Fibroblast of peridontal ligament (primary cell): Measurements from ENCODE around the gene CDKAL1.
A peak's percentile ranks its signal among the peaks of the same experiment; 100 is the strongest.
"Not testable (repeated sequence)": the region's sequence is repeated elsewhere in the genome, so short reads cannot be mapped to it uniquely, and the experiment has no call there.

Experiments used
- DNase-seq: peaks from one replicate; pipeline ENCODE4 v3.0.0-alpha.2; 2010; ENCODE audit errors: extremely low read depth

Gene CDKAL1

DNA sequence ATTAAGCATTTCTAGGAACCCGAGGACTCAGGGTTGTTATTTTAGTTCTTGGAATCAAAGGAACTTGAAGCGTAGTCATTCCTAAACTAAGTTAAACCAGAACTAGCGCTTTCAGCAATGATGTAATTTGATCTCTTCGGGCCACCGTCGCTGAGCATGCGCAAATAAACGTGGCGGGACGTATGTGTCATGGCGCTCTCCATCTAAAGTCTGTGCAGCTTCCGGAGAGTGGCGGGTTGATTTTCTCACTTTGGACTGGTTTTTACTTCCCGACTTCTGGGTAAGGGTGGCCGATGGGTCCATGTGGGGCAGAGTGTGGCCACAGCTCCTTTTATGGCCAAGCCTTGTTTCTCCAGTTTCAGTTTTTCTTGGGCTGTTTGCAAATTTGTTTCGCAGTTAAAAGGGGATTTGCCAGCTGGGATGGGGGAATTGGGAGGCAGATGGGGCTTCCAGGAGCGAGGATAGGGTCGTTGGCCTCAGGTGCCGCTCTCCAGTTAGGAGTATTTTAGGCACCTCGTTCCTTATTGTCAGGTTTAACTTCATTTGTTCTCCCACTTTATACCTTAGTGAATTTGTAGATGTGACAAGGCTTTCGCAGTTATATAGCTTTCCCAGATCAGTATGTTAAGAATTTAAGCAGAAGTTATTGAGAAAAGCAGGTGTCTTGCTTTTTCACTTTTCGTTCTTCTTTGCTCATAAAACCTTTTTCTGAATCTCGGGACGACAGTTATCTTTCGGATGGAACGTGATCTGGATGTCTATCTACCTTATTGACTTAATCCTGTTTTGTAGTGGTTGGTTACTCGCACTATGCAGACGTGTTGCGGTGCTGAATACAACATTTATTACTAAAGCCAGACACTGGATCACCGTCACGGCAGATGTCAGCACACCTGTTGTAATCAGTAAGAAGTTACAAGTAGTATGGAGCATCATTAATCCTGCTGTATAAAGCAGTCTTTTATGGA lies at the start of gene CDKAL1:
Gene CDKAL1, plus strand, starts transcription at position 163 of the 968 bp plus-strand sequence. CDS start 11,894 bp downstream, outside the sequence.
- peak; percentile 95 for DNase-seq

DNA sequence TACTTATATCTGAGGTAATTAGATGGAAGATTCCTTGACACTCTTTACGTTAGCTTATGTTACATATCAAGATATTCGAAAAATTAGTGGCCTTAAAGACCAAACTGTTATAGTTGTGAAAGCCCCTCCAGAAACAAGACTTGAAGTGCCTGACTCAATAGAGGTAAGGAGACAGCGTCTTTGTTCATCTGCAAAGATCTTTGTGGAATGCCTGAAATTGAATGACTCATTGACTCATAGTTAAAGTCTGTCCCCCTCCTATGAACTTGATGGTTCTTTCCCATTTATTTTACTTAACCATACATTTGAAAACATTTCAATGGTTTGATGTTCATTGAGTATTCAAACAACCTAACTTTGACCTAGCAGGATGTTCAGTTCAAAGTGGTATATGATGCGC lies 47.6 kb upstream of the CDKAL1 start:
- no peak for DNase-seq

DNA sequence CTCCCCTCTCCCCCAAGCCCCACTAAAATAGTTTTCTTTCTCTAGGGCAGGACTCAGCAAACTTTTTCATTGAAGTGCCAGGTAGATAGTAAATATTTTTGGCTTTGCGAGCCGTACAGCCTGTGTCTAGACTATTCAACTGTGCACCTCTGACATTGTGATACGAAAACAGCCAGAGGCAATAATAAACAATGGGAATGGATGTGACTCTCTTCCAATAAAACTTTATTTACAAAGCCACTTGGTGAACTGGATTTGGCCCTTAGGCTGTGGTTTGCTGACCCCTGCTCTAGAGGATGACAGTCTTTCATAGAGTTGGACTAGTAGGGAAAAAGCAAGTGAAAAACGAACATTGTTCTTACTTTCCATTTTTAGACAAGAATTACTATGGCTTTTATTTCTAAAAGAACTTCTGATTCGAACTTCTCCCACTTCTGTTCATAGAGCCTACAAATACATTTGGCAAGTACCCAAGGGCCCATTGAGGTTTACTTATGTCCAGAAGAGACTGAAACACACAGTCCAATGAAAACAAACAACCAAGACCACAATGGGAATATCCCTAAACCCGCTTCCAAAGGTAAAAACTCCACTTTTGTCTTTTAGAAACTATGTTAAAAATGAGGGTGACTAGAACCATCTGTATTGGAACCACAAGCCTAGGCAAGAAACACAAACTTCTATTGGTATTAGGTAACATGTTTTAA lies 46.4 kb upstream of the CDKAL1 start:
- peak; percentile 91 for DNase-seq

DNA sequence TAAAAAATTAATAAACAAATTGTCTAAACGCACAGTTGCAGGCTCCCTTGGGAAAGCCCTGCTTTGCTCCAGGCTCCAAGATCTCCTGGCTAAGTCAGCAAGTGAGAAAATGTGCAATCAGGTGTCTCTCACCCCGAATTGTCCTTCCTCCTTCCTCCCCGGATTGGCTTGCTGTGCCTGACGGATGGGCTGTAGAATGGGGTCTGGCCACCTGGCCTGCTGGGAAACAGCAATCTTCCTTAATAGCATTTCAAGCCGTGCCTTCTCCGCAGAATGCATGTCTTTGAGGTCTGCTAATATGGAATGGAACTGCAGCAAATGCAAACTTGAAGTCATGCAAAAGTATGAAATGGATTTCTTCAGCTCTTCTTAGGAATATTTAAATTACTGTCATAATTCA lies 43.7 kb upstream of the CDKAL1 start:
- no peak for DNase-seq

DNA sequence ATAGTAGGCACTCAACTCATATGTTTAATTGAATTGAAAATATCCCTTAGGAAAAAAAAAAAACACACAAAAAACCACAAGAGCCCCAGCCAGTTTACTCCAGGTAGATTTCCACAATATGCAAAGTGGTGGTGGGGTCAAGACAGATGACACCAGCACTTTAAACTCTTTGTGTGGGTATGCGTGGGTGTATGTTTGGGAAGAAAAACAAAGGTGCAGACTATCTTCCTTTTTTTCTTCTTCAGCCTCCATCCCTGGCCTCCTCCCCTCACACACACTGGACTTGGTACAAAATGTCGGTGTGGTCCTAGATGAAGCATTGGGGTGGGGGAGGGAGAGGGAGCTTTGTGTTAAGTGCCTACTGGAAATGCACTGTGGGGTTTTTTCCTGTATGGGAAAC lies 42.2 kb upstream of the CDKAL1 start:
- no peak for DNase-seq

DNA sequence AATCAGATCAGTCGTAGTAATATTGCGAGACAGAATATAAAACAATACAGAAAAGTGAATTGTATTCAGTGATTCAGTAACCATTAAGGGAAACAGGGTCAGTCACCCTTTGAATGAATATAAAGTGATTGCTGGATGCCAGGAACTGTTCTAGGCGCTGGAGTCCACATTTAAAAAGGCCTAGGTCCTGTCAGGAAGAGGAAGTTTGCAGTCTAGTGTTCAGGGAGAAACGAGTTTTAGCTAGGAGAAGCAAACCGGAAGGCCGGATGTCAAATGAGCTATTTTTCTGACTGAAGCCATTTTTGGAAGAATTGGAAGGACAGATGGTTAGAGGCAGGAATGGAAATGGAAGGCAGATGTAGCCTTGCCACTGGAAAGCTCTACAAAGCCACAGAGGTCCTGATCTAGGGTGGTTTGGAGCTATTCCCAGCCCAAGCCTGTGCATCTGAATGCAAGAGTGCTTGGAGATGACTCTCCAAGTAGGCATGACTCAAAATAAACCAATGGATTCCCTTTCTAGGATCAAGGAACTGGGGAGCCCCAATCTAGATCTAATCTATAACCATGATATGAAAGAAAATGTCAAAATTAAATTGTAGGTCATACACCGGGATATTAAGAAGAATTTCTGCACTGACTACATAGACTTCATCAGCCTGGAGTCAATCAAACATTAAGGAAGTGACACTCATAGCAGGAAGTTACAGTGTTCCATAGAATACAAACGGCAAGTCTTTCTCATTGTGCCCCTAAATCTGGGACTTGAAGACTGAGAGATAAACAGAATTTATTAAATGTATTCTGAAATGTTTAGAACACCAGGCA lies 36.8 kb upstream of the CDKAL1 start:
- peak; percentile 97 for DNase-seq

DNA sequence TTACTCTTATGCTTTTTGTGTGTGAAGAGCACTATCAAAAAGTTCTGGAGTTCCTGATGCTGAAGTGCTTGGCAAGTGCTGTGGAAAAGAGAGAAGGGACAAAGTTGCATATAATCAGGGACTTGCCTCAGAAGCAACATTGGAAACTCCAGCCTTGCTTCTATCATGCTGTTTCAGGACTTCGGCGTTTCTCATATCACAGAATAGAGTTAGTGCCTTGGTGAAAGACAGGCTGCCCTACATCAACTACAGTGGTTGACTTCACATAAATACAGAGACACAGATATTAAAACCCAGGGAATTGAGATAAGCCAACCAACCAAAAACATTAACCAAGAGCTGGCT lies 36.2 kb upstream of the CDKAL1 start:
- DNase-seq, result no peak

DNA sequence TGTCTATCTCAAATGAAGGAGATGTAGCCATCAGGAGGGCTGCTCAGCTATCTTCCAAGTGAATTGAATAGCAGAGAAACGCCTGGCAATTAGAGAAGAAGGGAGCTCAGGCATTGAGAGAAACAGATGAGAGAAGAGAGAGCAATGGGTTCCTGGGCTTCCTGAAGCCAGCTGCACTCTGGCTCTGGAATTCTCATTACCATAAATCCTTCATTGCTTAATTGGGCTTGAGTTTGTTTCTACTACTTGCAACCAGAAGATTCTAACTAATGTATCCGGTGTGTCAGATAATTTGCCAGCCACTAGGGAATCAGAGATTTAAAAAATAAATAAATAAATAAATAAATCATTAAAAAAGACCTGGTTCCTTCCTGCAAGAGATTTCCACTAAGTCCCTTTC lies 25.0 kb upstream of the CDKAL1 start:
- no peak for DNase-seq

DNA sequence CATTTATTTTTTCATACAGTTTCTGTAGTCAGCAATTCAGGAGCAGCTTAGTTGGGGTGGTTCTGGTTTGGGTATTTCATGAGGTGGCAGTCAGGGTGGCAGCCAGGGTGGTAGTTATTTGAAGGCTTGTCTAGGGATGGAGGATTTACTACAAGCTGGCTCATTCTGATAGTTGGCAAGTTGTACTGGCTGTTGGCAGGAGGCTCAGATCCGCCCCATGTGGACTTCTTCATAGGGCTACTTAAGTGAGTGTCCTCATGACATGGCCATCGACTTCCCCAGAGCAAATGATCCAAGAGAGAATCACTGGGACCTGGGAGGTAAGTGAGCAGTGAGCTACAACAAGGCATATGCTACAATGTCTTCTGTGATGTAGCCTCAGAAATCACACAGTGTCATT lies 22.4 kb upstream of the CDKAL1 start:
- DNase-seq, result no peak

DNA sequence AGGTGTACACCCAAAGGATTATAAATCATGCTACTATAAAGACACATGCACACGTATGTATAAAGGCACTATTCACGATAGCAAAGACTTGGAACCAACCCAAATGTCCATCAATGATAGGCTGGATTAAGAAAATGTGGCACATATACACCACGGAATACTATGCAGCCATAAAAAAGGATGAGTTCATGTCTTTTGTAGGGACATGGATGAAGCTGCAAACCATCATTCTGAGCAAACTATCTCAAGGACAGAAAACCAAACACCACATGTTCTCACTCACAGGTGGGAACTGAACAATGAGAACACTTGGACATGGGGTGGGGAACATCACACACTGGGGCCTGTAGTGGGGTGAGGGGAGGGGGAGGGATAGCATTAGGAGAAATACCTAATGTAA lies 9.0 kb upstream of the CDKAL1 start:
- not testable (repeated sequence) for DNase-seq

DNA sequence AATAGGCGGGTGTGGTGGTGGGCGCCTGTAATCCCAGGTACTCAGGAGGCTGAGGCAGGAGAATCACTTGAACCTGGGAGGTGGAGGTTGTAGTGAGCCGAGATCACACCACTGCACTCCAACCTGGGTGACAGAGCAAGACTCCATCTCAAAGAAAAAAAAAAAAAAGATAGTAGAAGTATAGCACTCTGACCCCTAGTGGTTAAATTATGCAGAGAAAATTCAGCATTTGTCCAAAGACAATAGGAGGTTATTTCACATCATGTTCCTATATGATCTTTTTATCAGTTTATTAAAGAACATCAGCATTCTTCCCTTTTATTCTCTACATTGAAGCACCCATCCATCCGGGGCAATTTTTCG lies 5.2 kb upstream of the CDKAL1 start:
- peak; percentile 64 for DNase-seq

DNA sequence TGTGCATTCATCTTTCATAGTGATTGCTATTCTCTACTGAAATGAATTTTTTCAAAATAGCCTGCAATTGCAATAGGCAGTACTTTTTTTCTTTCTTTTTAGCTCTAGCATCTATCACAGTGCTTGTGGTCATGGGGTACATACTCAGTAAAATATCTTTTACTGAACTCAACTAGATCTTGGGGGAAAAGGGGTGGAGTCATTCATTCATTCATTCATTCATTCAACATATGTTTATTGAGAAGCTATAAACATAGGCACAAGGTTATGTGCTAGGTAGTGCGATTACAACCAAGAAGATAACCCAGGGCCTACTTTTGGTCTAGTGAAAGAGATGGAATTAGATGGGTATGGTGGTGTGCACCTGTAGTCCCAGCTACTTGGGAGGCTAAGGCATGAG lies 1.4 kb upstream of the CDKAL1 start:
- no peak for DNase-seq

DNA sequence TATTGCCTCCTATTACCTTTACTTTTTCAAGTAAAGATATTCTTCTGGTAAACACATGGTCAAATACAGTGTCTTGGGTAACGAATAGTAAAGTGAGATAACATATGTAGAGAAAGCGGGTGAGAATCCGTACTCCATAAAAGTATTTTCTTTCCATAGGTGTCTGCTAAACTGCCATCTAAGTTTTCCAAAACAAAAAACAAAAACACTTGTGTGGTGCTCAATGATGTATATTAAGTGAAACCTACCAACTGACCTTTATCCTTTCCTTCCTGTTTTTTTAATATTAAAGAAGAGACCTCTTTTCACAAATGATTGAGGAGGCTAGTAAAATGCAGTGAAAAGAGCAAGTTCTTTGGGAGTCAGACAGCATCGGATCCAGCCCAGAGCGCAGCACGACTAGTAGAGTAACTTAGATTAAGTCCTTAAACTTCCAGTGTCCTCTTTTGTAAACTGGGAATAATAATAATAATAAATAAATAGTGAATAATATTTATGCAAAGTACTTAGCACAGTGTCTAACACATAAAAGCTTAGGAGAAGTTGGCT lies 437 bp upstream of the CDKAL1 start:
- DNase-seq, result no peak

DNA sequence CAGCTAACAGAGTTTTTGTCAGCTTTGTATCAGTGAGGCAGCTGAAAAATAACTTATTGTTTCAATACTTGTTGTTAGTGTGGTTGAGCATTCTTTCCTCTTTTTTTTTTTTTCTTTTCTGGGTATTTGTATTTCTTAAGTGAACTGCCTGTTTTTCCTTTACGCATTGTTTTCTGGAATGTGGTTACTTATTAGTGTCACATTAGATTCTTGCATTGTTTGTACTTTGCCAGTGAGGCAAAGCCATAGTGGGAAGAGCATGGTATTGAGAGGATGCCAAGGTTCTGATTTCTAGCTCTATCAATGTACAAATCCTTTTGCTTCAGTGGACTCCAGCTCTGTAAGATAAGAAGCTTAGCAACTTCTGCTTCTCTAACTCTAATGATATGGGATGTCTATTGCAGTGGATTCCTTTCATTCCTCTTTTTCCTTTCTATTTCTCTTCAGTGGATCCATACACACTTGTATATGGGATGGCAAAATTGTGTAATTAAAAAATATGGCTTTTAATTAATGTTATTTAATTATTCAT lies 3.9 kb downstream of the CDKAL1 start:
- DNase-seq, result no peak

DNA sequence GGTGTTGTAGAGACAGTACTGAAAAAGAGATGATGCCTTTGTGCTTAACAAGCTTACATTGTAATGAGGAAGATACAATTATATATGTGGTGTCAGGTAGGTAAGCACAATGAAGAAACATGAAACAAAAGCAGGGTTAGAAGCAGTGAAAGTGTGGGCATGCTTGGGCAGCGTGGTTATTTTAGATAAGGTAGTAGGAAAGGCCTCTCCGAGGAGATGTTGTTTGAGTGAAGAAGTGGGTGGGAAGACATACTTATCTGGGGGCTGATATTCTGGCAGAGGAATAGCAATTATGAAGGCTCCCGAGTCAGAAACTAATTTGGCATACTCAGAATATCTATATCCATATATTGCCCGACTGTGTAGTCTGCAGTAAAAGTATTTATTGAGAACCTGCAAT lies 4.7 kb downstream of the CDKAL1 start:
- no peak for DNase-seq

DNA sequence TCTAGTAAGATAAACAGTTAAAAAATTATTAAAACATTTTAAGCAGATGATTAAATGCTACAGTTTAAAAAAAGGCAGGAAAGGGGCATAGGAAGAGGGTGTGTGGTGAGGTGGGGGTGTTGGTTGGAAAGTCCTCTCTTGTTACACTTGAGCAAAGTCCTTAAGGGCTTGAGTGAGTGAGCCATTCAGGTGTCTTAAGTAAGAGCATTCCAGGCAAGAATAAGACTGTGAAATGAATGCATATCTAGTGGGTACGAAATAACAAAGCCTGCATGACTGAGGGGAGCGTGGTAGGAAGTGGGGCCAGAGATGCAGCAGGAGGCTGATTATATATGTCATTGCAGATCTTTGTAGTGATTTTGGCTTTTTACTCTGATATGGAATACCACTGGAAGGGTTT lies 5.1 kb downstream of the CDKAL1 start:
- no peak for DNase-seq

DNA sequence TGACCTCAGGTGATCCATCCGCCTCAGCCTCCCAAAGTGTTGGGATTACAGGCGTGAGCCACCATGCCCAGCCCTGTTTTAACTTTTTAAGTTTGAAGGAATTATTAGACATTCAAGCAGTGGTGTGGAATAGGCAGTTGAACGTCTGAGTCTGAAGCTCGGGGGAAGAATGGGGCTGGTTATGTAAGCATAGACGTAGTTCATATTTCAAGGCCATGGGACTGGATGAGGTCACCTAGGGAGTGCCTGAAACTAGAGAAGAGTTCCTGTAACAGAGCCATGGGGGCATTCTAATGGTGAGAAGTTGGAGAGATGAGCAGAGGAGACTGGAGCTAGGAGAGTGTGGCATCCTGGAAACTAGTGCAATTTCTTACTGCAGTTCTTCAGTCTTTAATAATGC lies 6.4 kb downstream of the CDKAL1 start:
- peak; percentile 24 for DNase-seq

DNA sequence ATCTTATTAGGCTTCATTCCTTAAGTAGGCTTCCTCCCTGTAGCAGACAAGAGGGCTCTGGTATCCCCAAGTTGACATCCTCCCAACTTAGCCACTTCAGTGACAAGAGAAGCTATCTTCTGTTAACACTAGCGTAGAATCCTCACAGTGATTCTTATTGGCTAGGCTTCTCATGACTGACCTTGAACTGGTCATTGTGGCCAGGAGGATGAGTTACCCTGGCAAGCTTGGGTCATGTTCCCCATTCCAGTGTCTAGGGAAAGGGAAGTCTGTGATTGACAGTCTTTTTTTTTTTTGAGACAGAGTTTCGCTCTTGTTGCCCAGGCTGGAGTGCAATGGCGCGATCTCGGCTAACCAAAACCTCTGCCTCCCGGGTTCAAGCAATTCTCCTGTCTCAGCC lies 7.1 kb downstream of the CDKAL1 start:
- no peak for DNase-seq

DNA sequence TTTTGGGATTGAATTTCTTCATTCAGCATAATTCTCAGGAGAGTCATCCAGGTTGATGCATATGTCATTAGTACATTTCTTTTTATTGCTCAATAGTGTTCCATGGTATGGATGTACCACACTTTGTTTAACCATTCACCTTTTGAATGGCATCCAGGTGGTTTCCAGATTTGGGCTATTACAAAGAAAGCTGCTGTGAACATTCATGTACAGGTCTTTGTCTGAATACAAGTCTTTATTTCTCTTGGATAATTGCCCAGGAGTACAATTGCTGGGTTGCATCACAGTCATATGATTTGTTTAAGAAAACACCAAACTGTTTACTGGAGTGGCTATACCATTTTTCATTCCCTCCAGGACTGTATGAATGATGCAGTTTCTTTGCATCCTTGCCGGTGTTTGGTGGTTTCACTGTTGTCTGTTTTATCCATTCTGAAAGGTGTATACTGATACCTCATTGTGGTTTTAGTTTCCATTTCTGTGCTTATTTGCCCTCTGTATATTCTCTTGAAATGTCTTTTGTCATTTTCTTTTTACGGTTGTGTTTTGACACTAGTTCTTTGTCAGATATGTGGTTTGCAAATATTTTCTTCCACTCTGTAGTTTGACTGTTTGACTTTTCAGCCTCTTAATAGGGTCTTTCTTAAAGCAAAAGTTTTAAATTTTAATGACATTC lies 8.8 kb downstream of the CDKAL1 start:
- peak; percentile 71 for DNase-seq

DNA sequence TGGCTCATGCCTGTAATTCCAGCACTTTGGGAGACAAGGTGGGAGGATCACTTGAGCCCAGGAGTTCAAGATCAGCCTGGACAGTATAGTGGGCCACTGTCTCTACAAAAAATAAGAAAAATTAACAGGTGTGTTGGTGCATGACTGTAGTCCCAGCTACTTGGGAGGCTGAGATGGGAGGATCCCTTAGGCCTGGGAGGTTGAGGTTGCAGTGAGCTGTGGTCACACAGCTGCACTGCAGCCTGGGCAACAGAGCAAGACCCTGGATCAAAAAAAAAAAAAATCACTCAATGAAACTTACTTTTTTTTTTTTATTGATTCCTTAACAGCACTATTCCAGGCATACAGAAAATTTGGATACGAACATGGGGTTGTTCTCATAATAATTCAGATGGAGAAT lies 14.0 kb downstream of the CDKAL1 start:
- DNase-seq, result no peak

DNA sequence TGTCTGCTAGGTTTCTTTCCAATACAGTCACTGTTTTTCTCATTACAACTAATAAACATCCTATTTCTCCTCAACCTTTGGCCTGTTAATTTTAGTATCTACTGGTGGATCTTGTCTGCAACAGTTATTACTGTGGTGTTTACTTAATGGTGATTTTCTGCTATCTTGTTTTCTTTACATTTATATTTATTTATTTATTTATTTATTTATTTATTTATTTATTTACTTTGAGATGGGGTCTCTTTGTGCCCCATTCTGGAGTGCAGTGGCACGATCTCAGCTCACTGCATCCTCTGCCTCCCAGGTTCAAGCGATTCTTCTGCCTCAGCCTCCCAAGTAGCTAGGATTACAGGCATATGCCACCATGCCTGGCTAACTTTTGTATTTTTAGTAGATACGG lies 15.1 kb downstream of the CDKAL1 start:
- DNase-seq, result not testable (repeated sequence)
